Breast epithelium (tissue), 4 donors: ENCODE results near the gene SKAP1. TPM values are rescaled to one million over a fixed set of nuclear protein-coding genes. Genes with fewer than 3 reads are reported as not detected.
"Not testable (repeated sequence)": the region's sequence is repeated elsewhere in the genome, so short reads cannot be mapped to it uniquely, and the experiment has no call there.

Experiments
- DNase-seq, 2 donors: peaks; one replicate each; pipeline ENCODE4 v3.0.0-alpha.2; 2019; ENCODE audit warnings: low spot score in 2 of 2
- H3K27ac ChIP-seq, 2 donors: fragments of 200-600 bp; sonication (generic) in 1 of 2; one replicate each; pipeline ENCODE4 v1.5.1; 2016 to 2019; ENCODE audit warnings: mild to moderate bottlenecking in 1 of 2
- H3K27me3 ChIP-seq, 2 donors: fragments of 200-600 bp; sonication (generic) in 1 of 2; one replicate each; pipeline versions ENCODE4 v1.5.1 to v1.6.0; 2017 to 2019; ENCODE audit warnings: control low read depth in 1 of 2, mild to moderate bottlenecking in 1 of 2
- H3K36me3 ChIP-seq: fragments of 200-600 bp; one replicate; pipeline ENCODE4 v1.5.1; 2019
- H3K4me1 ChIP-seq, 2 donors: fragments of 200-600 bp; sonication (generic); one replicate each; pipeline ENCODE4 v1.5.1; 2016 to 2019; ENCODE audit warnings: control low read depth in 1 of 2
- H3K4me3 ChIP-seq, 3 donors: fragments of 200-600 bp; sonication (generic); 1 replicate in 2 of 3; 2 replicates in 1 of 3; pipeline ENCODE4 v1.5.1; 2016 to 2019; ENCODE audit warnings: mild to moderate bottlenecking in 3 of 3, moderate library complexity in 2 of 3
- H3K9me3 ChIP-seq, 2 donors: fragments of 200-600 bp; sonication (generic) in 1 of 2; one replicate each; pipeline ENCODE4 v1.5.1; 2016 to 2019; ENCODE audit warnings: control low read depth in 1 of 2
- POLR2A ChIP-seq: fragments of 450-650 bp; IDR thresholded peaks from one replicate; pipeline ENCODE4 v1.6.1; 2016; ENCODE audit warnings: antibody characterized with exemption, mild to moderate bottlenecking, moderate library complexity
- POLR2AphosphoS5 ChIP-seq, 3 donors: sonication (generic); formaldehyde crosslinking; IDR thresholded peaks; one replicate each; pipeline ENCODE4 v1.6.1; 2017; ENCODE audit warnings: antibody characterized with exemption in 3 of 3
- intact Hi-C: fragments of 100-400 bp; cut with DNase I; formaldehyde crosslinking; loops from one replicate; pipeline ENCODE4 v1.15.1; 2023; ENCODE audit warnings: low total_unique reads
- total RNA-seq, 3 donors: library from RNA; depleted of rRNA; stranded (reverse); fragments of >200 nt; gene quantifications; one replicate each; pipeline ENCODE4 v1.1.0, GENCODE V29; 2016
- TF ChIP-seq, protein P1 (sequence below), 3 donors: fragments of 450-650 bp; IDR thresholded peaks; one replicate each; pipeline ENCODE4 v1.5.1; 2016 to 2017; ENCODE audit warnings: antibody characterized with exemption in 3 of 3, mild to moderate bottlenecking in 3 of 3, moderate library complexity in 3 of 3

Gene SKAP1
- total RNA-seq, 3 donors from 2014 or later = 1.1 to 7.5 (median 5.9) TPM

DNA sequence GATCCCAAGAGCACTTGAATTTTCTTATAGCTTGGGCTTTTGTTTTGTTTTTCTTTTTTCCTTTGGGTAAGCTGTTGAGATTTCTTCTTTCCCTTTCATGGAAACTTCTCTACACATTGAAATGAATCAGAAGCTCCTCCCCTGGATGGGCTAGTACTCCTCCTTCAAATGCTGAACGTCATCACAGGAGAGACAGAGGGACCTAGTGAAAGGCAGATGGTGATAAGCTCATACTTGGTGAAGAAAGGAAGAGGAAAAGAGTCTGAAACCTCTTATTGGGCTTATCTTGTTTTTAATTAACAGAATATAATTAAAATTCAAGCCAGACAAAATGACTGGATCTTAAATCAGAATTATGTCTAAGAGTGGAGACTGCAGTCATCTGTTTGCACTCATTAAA, 175.1 kb downstream of the SKAP1 start:
- Histone ChIP-seq H3K27me3 (peaks cover 0 to 5% of the 10 kb centered on the region in 2 donors), H3K9me3 (no peaks in the 10 kb centered on the region), H3K4me1 (no peaks in the 10 kb centered on the region), H3K4me3 (no peak overlapping the region), H3K36me3 (no peaks in the 10 kb centered on the region), H3K27ac (no peak overlapping the region)
- intact Hi-C loops = no loop called here
- no peak for TF ChIP-seq POLR2AphosphoS5 (IDR thresholded peaks at IDR 0.05)
- TF ChIP-seq POLR2A = no peak
- TF ChIP-seq, protein P1, sequence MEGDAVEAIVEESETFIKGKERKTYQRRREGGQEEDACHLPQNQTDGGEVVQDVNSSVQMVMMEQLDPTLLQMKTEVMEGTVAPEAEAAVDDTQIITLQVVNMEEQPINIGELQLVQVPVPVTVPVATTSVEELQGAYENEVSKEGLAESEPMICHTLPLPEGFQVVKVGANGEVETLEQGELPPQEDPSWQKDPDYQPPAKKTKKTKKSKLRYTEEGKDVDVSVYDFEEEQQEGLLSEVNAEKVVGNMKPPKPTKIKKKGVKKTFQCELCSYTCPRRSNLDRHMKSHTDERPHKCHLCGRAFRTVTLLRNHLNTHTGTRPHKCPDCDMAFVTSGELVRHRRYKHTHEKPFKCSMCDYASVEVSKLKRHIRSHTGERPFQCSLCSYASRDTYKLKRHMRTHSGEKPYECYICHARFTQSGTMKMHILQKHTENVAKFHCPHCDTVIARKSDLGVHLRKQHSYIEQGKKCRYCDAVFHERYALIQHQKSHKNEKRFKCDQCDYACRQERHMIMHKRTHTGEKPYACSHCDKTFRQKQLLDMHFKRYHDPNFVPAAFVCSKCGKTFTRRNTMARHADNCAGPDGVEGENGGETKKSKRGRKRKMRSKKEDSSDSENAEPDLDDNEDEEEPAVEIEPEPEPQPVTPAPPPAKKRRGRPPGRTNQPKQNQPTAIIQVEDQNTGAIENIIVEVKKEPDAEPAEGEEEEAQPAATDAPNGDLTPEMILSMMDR (IDR thresholded peaks at IDR 0.05) = no peak
- no peak for DNase-seq

DNA sequence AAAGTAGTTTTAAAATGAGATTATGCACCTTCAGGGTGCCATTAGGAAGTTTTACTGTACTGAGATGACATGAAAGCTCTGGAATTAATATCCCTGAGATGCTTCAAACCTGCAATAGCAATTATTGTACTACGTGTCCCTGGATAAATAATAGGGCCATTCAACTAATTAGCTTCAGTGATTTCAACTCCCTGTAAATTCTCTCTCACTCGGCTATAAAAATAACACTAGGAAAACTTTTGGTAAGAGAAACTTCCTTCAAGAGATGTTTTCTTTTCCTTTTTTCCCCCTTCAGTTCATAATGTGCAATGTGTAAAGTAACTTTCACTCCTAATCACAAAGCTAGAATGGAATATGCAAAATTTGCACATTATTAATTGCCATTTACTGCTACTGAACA, 176.0 kb downstream of the SKAP1 start:
- no peaks in the 10 kb centered on the region for H3K9me3 ChIP-seq
- TF ChIP-seq POLR2AphosphoS5 (IDR thresholded peaks at IDR 0.05) = no peak

DNA sequence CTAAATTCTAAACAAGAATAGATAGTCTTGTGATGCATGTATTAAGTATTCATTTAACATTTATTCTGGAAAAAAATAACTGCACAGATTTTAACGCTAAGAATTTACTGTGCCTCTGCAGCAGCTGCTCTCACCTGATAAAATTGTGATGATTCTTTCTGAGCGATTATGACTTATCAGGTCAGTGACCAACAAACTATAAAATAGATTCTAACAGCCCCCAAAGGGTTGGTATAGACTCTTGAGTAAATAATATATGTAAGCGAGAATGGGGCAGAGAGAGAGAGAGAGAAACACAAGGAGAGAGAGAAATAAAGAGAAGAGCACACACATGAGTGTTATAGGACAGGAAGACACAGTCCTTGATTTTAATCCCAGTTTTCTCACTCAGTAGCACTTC, 178.1 kb downstream of the SKAP1 start:
- no peak overlapping the region for H3K4me3 ChIP-seq
- intact Hi-C loops = no loop called here
- H3K27ac ChIP-seq = no peak overlapping the region
- H3K9me3 ChIP-seq = no peaks in the 10 kb centered on the region
- H3K27me3 ChIP-seq = peaks cover 0 to 5% of the 10 kb centered on the region in 2 donors
- H3K4me1 ChIP-seq = no peaks in the 10 kb centered on the region
- no peak for DNase-seq
- TF ChIP-seq POLR2AphosphoS5 (IDR thresholded peaks at IDR 0.05) (no peak), POLR2A (no peak)
- TF ChIP-seq, protein P1 (IDR thresholded peaks at IDR 0.05) = no peak
- H3K36me3 ChIP-seq = no peaks in the 10 kb centered on the region

More for the DNA sequence above, 176.0 kb downstream of the SKAP1 start:
- intact Hi-C loops = no loop called here
- Histone ChIP-seq H3K27me3 (peaks cover 0 to 5% of the 10 kb centered on the region in 2 donors), H3K27ac (no peak overlapping the region), H3K4me3 (no peak overlapping the region), H3K36me3 (no peaks in the 10 kb centered on the region), H3K4me1 (no peaks in the 10 kb centered on the region)
- no peak for DNase-seq

DNA sequence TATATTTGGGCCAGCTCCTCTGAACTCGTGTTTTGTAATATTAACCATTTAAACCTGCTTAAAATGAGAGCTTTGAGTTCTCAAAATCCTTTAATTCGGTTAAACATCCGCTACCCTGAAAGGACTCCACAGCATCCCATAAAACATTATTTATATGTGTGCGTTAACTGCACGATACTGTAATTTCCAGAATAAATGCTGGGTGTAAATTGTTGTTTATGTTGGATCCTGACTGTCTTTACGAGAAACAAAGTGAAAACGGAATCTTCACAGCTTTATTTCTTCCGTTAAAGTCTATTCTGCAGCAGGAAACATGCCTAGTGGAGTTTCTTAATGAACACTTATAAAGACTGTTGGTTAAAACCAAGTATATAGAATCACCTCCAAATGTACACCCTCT, 179.1 kb downstream of the SKAP1 start:
- no peak for DNase-seq
- Histone ChIP-seq H3K36me3 (no peaks in the 10 kb centered on the region), H3K4me1 (no peaks in the 10 kb centered on the region), H3K27me3 (no peaks in the 10 kb centered on the region), H3K4me3 (no peak overlapping the region), H3K9me3 (no peaks in the 10 kb centered on the region), H3K27ac (no peak overlapping the region)
- TF ChIP-seq, protein P1 (IDR thresholded peaks at IDR 0.05) = no peak
- TF ChIP-seq POLR2A (no peak), POLR2AphosphoS5 (IDR thresholded peaks at IDR 0.05) (no peak)
- intact Hi-C loops = no loop called here

DNA sequence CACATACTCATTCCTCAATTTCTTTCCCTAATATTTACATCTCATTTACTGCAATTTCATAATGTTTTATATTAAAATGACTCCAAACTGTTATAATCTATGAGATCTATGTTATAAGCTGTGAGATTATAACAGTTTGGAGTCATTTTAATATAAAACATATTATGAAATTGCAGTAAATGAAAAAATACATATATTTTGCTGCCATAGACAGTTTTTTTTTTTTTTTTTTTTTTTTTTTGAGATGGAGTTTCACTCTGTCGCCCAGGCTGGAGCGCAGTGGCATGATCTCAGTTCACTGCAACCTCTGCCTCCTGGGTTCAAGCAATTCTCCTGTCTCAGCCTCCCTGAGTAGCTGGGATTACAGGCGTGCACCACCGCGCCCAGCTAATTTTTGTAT, 180.0 kb downstream of the SKAP1 start:
- H3K4me3 ChIP-seq, DNase-seq, intact Hi-C loops, H3K36me3 ChIP-seq, H3K27ac ChIP-seq, H3K9me3 ChIP-seq, H3K4me1 ChIP-seq, H3K27me3 ChIP-seq: not testable (repeated sequence)

DNA sequence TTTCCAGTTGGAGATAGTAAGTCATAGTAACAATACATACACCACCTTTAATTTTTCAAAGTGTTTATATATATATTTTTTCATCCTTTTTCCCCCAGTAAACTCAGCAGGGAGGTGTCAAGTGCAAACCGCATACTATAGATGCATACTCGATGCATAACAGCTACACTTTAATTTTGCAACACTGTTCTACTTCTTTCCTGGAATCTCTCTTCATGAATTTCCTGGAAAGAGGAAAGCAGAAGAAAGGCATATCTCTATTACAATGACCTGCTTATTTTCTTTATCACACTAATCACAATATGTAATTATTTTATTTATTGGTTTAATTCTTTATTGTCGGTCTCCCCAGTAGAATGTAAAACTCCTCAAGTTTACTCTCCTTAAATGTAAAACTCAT, 182.4 kb downstream of the SKAP1 start:
- Histone ChIP-seq H3K27me3 (no peaks in the 10 kb centered on the region), H3K4me3 (no peak overlapping the region), H3K27ac (no peak overlapping the region), H3K4me1 (no peaks in the 10 kb centered on the region), H3K9me3 (no peaks in the 10 kb centered on the region), H3K36me3 (no peaks in the 10 kb centered on the region)
- TF ChIP-seq, protein P1 (IDR thresholded peaks at IDR 0.05) = no peak
- no peak for TF ChIP-seq POLR2A
- no peak for TF ChIP-seq POLR2AphosphoS5 (IDR thresholded peaks at IDR 0.05)
- intact Hi-C loops = loop anchor here (10.0 kb wide), 1 partner anchor 217 kb away; no protein-coding TSS in a partner anchor
- no peak for DNase-seq
